Heart right ventricle (tissue), 16 donors: ENCODE results near the gene COL6A2. TPM values are rescaled to one million over a fixed set of nuclear protein-coding genes. Genes with fewer than 3 reads are reported as not detected.

Experiments used
- ATAC-seq, 8 donors: fragments of 200-7000 bp; cut with Tn5 transposase; one replicate each; pipeline ENCODE4 v1.9.1; 2020; ENCODE audit warnings: mild to moderate bottlenecking in 8 of 8, moderate library complexity in 8 of 8, moderate number of reproducible peaks in 1 of 8
- DNase-seq, 2 donors: peaks; one replicate each; pipeline ENCODE4 v3.0.0-alpha.2; 2020
- H3K27ac ChIP-seq, 10 donors: fragments of 200-600 bp; sonication (generic) in 2 of 10; one replicate each; pipeline versions ENCODE4 v1.5.0 to v1.8.0; 2020 to 2022; ENCODE audit warnings: mild to moderate bottlenecking in 3 of 10
- H3K27me3 ChIP-seq, 7 donors: fragments of 200-600 bp; one replicate each; pipeline ENCODE4 v1.8.0; 2021 to 2022; ENCODE audit warnings: mild to moderate bottlenecking in 2 of 7
- H3K36me3 ChIP-seq, 9 donors: fragments of 200-600 bp; sonication (generic) in 1 of 9; one replicate each; pipeline versions ENCODE4 v1.5.0 to v1.8.0; 2020 to 2022; ENCODE audit warnings: mild to moderate bottlenecking in 2 of 9
- H3K4me1 ChIP-seq, 9 donors: fragments of 200-600 bp; sonication (generic) in 1 of 9; one replicate each; pipeline versions ENCODE4 v1.5.0 to v1.8.0; 2020 to 2022; ENCODE audit warnings: mild to moderate bottlenecking in 4 of 9
- H3K4me3 ChIP-seq, 10 donors: fragments of 200-600 bp; sonication (generic) in 2 of 10; one replicate each; pipeline versions ENCODE4 v1.5.0 to v1.8.0; 2020 to 2022; ENCODE audit warnings: mild to moderate bottlenecking in 7 of 10, moderate library complexity in 2 of 10
- H3K9me3 ChIP-seq, 11 donors: fragments of 200-600 bp in 10 of 11; sonication (generic) in 2 of 11; one replicate each; pipeline versions ENCODE4 v1.5.0 to v1.8.0; 2013 to 2022; ENCODE audit warnings: mild to moderate bottlenecking in 2 of 11, control low read depth in 1 of 11, moderate library complexity in 1 of 11
- WGBS, 2 donors: extraction: QIAGEN DNeasy Blood & Tissue Kit; methylation state at CpG; one replicate each; pipeline ENCODE4 v1.1.7; 2013; ENCODE audit warnings: inconsistent platforms in 1 of 2; 5-methylcytosine and 5-hydroxymethylcytosine counted together
- intact Hi-C, 10 donors: fragments of 100-400 bp; cut with DNase I; formaldehyde crosslinking; loops; one replicate each; pipeline versions ENCODE4 v1.11.1 to v1.14.2; 2022
- polyA plus RNA-seq, 2 donors: library from polyadenylated mRNA; stranded (reverse); fragments of 200-250 nt; gene quantifications; one replicate each; pipeline ENCODE4 v1.2.3, GENCODE V29; 2013
- total RNA-seq, 10 donors: library from RNA; stranded (reverse); fragmentation: NEBNext Ultra II Directional in 3 of 10; extraction: Animal tissue kit (Norgen Biotek cat#: 25700) in 3 of 10; gene quantifications; one replicate each; pipeline versions ENCODE4 v1.2.1 to v1.2.4, GENCODE V29; 2021 to 2023
- TF ChIP-seq, protein P1 (sequence below), 9 donors: fragments of 200-600 bp; sonication (generic) in 2 of 9; IDR thresholded peaks; one replicate each; pipeline versions ENCODE4 v1.5.0 to v1.8.0; 2021 to 2022; ENCODE audit warnings: antibody characterized with exemption in 9 of 9, mild to moderate bottlenecking in 5 of 9, moderate library complexity in 1 of 9
- donor health status: Arrhythmogenic right ventricular cardiomyopathy.
- donor health status: ischemic (EF 13 %, LVEDD 7.1; RV severe dilation, severe dysfunction).
- donor health status: healthy with polysubstance abuse.
- donor health status: DM: no; HTN: yes; CAD: no.
- donor health status: DM: no; HTN: no; CAD: no.
- donor health status: ischemic (EF 25% LVEDD 6.9; RV normal size, moderate dysfunction).
- donor health status: ischemic (EF 25% LVEDD 5.7; RV mildly dilated, moderate dysfunction).
- donor health status: healthy.
- donor health status: DM: yes; HTN: yes; CAD: no.
- donor health status: Ischemic cardiomyopathy.
- donor health status: ischemic (EF 35%, LVEDD 5.7; RV mildly dilated, moderate dysfunction).
- donor health status: nonischemic (EF 11% LVEDD 7.7; RV severe dilation, severe dysfunction).
- donor health status: DM: yes; HTN: yes; CAD: no.
- donor health status: PGD.
- donor health status: ischemic (EF 29% LVEDD 5.4; RV normal size, mild dysfunction).
- donor health status: nonischemic (EF 23%, LVEDD 6.1; RV moderate dilation, normal function).

The COL6A2 gene
- total and polyA plus RNA-seq, 12 donors, result 76.6 to 370 (median 162) TPM

DNA sequence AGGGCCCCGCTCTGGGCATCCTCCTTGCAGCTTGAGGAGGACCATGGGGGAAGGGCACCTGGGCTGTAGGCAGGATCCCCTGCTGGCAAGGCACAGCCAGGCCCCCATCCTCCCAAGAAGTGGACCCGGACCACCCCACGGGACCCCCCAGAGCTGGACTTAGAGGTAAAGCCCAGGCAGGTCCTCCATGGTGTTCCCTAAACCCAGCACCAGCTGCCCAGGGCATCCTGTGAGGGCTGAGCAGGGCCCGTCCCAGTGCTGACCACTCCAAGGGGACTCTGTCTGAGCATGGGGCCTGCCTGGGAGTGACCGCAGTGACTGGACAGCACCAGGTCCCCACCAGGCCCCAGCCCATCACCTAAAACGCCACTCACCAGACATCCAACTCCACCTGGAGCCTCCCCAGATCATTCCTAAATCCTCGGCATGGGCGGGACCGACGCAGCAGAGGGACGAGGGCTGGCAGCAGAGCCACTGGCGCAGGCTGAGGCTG, 21.3 kb downstream of the COL6A2 start:
- Histone ChIP-seq H3K4me3 (no peak overlapping the region), H3K4me1 (no peaks in the 10 kb centered on the region), H3K27me3 (no peaks in the 10 kb centered on the region), H3K9me3 (peaks cover 0 to 10% (median 0%) of the 10 kb centered on the region in 11 donors), H3K36me3 (peaks cover 14 to 93% (median 65%) of the 10 kb centered on the region in 9 donors), H3K27ac (no peak overlapping the region)
- TF ChIP-seq, protein P1, sequence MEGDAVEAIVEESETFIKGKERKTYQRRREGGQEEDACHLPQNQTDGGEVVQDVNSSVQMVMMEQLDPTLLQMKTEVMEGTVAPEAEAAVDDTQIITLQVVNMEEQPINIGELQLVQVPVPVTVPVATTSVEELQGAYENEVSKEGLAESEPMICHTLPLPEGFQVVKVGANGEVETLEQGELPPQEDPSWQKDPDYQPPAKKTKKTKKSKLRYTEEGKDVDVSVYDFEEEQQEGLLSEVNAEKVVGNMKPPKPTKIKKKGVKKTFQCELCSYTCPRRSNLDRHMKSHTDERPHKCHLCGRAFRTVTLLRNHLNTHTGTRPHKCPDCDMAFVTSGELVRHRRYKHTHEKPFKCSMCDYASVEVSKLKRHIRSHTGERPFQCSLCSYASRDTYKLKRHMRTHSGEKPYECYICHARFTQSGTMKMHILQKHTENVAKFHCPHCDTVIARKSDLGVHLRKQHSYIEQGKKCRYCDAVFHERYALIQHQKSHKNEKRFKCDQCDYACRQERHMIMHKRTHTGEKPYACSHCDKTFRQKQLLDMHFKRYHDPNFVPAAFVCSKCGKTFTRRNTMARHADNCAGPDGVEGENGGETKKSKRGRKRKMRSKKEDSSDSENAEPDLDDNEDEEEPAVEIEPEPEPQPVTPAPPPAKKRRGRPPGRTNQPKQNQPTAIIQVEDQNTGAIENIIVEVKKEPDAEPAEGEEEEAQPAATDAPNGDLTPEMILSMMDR (IDR thresholded peaks at IDR 0.05), result no peak
- no peak for ATAC-seq
- DNase-seq, result peak in 1 of 2 donors; percentile 2
- 95 to 97% methylated on average over 12 of the region's 12 CpGs for WGBS, 2 donors
- intact Hi-C loops, result loop anchor here in 1 of 10 donors (10.0 kb wide), 1 partner anchor 124 kb away; no protein-coding TSS in a partner anchor

DNA sequence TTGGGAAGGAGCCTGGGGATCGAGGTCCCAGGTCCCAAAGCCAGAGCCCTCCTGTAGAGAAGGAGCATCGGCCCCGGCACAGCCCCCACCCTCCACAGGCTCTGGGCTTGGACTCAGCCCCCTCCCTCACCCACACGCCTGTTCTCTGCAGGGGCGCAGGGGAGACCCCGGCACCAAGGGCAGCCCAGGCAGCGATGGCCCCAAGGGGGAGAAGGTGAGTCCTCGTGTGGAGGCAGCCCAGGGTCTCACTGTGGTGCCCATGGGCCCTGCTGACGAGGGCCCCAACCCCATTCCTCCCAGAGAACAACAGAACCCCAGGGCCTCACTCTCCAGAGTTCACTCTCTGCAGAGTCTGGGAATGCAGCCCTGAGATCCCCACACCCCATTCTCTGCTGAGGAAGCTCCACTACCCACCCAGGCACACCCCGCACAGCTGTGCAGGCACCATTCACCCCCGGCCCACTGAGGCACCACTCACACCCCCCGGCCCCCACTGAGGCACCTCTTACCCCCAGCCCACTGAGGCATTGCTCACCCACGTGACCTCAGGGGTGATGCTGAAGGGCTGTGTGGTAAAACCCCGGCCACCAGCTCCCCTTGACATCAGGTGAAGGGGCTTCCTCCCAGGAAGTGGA, 21.8 kb downstream of the COL6A2 start:
- Histone ChIP-seq H3K4me3 (no peak overlapping the region), H3K27ac (no peak overlapping the region), H3K9me3 (peaks cover 0 to 5% (median 0%) of the 10 kb centered on the region in 11 donors), H3K27me3 (no peaks in the 10 kb centered on the region), H3K36me3 (peaks cover 12 to 93% (median 62%) of the 10 kb centered on the region in 9 donors), H3K4me1 (no peaks in the 10 kb centered on the region)
- TF ChIP-seq, protein P1 (IDR thresholded peaks at IDR 0.05), result no peak
- intact Hi-C loops, result loop anchor here in 1 of 10 donors (10.0 kb wide), 1 partner anchor 125 kb away; no protein-coding TSS in a partner anchor
- 90 to 93% methylated on average over 14 of the region's 14 CpGs for WGBS, 2 donors
- peak; percentile 3 to 7 for DNase-seq
- ATAC-seq, result no peak

DNA sequence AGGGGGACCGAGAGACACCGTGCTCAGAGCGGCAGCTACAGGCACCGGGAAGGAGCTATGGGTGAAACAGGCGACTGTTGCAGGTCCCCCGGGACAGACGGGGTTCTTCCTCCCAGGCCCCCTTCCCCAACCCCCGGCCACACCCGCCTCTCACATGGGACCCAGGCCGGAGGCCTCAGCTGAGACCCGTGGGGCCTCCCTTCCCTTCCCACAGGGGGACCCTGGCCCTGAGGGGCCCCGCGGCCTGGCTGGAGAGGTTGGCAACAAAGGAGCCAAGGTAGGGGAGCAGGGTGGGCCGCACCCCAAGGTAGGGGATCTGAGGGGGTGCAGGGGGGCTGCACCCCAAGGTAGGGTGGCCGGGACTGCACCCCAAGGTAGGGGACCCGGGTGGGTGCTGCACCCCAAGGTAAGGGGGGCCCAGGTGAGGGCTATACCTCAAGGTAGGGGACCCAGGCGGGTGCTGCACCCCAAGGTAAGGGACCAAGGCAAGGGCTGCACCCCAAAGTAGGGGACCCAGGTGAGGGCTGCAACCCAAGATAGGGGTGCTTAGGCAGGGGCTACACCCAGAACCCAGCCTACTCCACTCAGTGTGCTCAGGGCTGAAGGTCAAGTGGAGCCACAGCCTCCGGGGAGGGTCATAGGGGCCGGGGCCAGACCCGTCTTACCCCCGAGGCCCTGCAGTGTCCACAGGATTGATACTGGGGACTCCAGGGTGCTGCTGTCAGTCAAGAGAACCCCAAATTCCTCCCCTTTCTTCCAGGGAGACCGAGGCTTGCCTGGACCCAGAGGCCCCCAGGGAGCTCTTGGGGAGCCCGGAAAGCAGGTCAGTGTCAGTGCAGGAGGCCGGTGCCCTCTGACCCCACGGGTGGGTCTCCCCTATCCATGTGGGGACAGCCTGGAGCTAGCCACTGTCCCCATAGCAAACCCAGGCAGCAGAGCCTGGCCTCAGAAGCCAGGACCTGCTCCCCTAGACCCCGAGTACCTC, 22.7 kb downstream of the COL6A2 start:
- H3K36me3 ChIP-seq, result peaks cover 12 to 93% (median 56%) of the 10 kb centered on the region in 9 donors
- H3K4me3 ChIP-seq, result no peak overlapping the region
- no peaks in the 10 kb centered on the region for H3K9me3 ChIP-seq
- H3K27me3 ChIP-seq, result no peaks in the 10 kb centered on the region
- intact Hi-C loops, result no loop called here
- ATAC-seq, result no peak
- peak overlapping the region in 1 of 10 donors; percentile 13 for H3K27ac ChIP-seq
- TF ChIP-seq, protein P1 (IDR thresholded peaks at IDR 0.05), result no peak
- peak; percentile 3 to 8 for DNase-seq
- WGBS, 2 donors, result 86 to 90% methylated on average over 23 to 26 of the region's 26 CpGs
- no peaks in the 10 kb centered on the region for H3K4me1 ChIP-seq
